Measurements from ENCODE around the gene ERC2. TPM values are rescaled to one million over a fixed set of nuclear protein-coding genes. Genes with fewer than 3 reads are reported as not detected.

The ERC2 gene
- total RNA-seq, 1 donor from 2014 or later = 0.65 TPM

DNA sequence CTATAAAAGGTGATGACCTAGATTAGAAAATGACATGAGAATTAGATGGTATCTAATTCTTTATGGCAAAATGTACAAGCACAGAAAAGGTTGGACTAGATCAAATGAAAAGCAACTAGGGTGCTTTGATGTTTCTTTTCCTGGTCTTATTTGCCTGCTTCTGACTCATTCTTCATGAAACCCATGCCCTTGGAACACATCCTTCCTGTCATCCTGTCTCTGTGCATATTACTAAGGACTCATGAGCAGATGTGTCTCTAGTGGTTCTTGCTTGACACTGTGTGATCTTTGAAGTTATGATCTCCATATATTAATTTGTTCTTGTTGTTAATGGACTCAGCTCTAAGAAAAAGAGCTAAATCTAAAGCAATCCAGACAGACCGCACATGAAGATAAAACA lies 314.0 kb downstream of the ERC2 start:
- no peaks in the 10 kb centered on the region for H3K27me3 Mint-ChIP-seq (ENCODE audit: low read depth)
- TF ChIP-seq, protein P1, sequence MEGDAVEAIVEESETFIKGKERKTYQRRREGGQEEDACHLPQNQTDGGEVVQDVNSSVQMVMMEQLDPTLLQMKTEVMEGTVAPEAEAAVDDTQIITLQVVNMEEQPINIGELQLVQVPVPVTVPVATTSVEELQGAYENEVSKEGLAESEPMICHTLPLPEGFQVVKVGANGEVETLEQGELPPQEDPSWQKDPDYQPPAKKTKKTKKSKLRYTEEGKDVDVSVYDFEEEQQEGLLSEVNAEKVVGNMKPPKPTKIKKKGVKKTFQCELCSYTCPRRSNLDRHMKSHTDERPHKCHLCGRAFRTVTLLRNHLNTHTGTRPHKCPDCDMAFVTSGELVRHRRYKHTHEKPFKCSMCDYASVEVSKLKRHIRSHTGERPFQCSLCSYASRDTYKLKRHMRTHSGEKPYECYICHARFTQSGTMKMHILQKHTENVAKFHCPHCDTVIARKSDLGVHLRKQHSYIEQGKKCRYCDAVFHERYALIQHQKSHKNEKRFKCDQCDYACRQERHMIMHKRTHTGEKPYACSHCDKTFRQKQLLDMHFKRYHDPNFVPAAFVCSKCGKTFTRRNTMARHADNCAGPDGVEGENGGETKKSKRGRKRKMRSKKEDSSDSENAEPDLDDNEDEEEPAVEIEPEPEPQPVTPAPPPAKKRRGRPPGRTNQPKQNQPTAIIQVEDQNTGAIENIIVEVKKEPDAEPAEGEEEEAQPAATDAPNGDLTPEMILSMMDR (IDR thresholded peaks at IDR 0.05) = no peak
- peaks cover 15% of the 10 kb centered on the region for H3K4me1 Mint-ChIP-seq (ENCODE audit: low read depth)
- H3K9me3 Mint-ChIP-seq (ENCODE audit: low read depth) = no peaks in the 10 kb centered on the region
- no peak overlapping the region for H3K4me3 Mint-ChIP-seq (ENCODE audit: unreplicated experiment)
- no peak for DNase-seq (ENCODE audit: low spot score)
- no peaks in the 10 kb centered on the region for H3K36me3 Mint-ChIP-seq (ENCODE audit: low read depth)
- H3K27ac Mint-ChIP-seq (ENCODE audit: unreplicated experiment) = no peak overlapping the region

DNA sequence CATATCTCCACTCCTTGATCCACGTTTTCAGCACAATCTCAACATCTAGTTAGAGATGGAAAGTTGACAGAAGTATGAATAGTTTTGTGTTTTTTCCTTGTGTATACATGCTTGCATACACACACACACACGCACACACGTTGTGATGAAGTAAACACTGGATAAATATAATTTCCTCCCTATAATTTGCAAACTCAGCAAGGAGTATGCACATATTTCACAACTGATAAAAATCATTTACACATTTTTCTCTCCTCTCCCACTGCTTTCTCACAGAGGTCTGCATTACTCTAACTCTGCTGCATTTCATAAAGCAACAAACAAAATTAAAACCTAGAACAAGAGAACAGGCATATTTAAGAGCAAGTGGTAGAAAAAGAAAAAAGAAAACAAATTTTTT lies 320.9 kb downstream of the ERC2 start:
- DNase-seq (ENCODE audit: low spot score) = no peak
- Mint-ChIP-seq H3K4me1 (ENCODE audit: low read depth) (peaks cover 13% of the 10 kb centered on the region), H3K4me3 (ENCODE audit: unreplicated experiment) (no peak overlapping the region), H3K27ac (ENCODE audit: unreplicated experiment) (no peak overlapping the region), H3K9me3 (ENCODE audit: low read depth) (no peaks in the 10 kb centered on the region), H3K36me3 (ENCODE audit: low read depth) (no peaks in the 10 kb centered on the region), H3K27me3 (ENCODE audit: low read depth) (no peaks in the 10 kb centered on the region)
- TF ChIP-seq, protein P1 (IDR thresholded peaks at IDR 0.05) = no peak

DNA sequence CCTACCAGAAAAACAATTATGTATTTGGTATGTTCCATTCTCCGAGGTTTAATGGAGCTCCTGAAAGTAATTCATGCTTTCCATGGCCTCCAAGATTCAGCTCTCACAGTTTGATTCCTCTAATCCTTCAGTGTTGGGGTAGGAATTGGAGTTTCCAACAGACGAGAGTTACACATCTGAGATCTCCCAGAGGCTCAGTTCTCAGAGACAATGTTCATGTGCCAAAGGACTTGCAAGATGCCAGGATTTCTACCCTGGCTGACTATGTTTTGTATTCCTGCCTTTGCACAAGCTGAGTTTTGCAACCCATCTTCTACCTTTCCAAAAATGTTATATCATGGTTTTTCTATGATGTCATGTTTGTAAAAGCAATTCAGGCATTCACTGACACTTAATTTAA lies 322.9 kb downstream of the ERC2 start:
- Mint-ChIP-seq H3K27me3 (ENCODE audit: low read depth) (no peaks in the 10 kb centered on the region), H3K9me3 (ENCODE audit: low read depth) (no peaks in the 10 kb centered on the region), H3K4me3 (ENCODE audit: unreplicated experiment) (no peak overlapping the region), H3K27ac (ENCODE audit: unreplicated experiment) (no peak overlapping the region), H3K4me1 (ENCODE audit: low read depth) (peaks cover 13% of the 10 kb centered on the region), H3K36me3 (ENCODE audit: low read depth) (no peaks in the 10 kb centered on the region)
- TF ChIP-seq, protein P1 (IDR thresholded peaks at IDR 0.05) = no peak
- DNase-seq (ENCODE audit: low spot score) = no peak

DNA sequence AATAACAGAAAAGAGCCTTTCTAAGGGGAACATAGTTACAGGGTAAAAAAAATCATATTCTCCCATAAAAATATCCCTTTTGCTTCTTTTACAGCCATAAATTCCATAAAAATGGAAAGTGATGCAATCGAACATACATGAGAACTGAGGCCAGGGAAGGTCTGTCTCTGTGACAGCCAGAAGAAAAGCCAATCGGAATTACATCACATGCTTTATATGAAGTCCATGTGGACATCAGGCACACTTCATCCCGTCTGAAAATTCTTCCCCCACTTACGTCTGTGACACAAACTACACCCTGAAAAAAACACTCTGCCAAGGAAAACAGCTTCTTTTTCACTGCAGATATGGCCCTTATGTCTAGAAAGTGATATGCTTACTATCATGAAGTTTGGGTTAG lies 323.5 kb downstream of the ERC2 start:
- no peak for DNase-seq (ENCODE audit: low spot score)
- Mint-ChIP-seq H3K4me3 (ENCODE audit: unreplicated experiment) (no peak overlapping the region), H3K27me3 (ENCODE audit: low read depth) (no peaks in the 10 kb centered on the region), H3K9me3 (ENCODE audit: low read depth) (no peaks in the 10 kb centered on the region), H3K36me3 (ENCODE audit: low read depth) (no peaks in the 10 kb centered on the region), H3K27ac (ENCODE audit: unreplicated experiment) (peak overlapping the region; percentile 67), H3K4me1 (ENCODE audit: low read depth) (peaks cover 13% of the 10 kb centered on the region)
- TF ChIP-seq, protein P1 (IDR thresholded peaks at IDR 0.05) = no peak

DNA sequence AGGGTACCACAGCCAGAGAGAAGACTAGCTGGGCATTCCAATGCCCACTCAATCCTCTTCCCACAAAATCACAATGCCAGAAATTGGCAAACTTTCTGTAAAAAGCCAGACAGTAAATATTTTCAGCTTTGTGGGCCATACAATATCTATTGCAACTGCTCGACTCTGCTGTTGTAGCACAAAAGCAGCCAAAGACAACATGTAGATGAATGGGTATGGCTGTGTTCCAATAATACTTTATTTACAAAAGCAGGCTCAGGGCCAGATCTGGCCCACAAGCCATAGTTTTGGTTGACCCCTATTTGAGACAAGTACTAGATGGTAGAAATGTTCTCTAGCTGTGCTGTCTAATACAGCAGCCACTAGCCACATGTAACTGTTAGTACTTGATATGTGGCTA lies 330.9 kb downstream of the ERC2 start:
- H3K4me3 Mint-ChIP-seq (ENCODE audit: unreplicated experiment) = no peak overlapping the region
- H3K27ac Mint-ChIP-seq (ENCODE audit: unreplicated experiment) = peak overlapping the region; percentile 22
- H3K4me1 Mint-ChIP-seq (ENCODE audit: low read depth) = peaks cover 38% of the 10 kb centered on the region
- no peaks in the 10 kb centered on the region for H3K9me3 Mint-ChIP-seq (ENCODE audit: low read depth)
- H3K27me3 Mint-ChIP-seq (ENCODE audit: low read depth) = no peaks in the 10 kb centered on the region
- TF ChIP-seq, protein P1 (IDR thresholded peaks at IDR 0.05) = no peak
- H3K36me3 Mint-ChIP-seq (ENCODE audit: low read depth) = no peaks in the 10 kb centered on the region
- DNase-seq (ENCODE audit: low spot score) = no peak

All from chondrocyte (in vitro differentiated cells).